Forelimb muscle (tissue), 1 donor: Measurements from ENCODE around the gene ATP5F1B. TPM values are rescaled to one million over a fixed set of nuclear protein-coding genes. Genes with fewer than 3 reads are reported as not detected.

ENCODE experiments used
- DNase-seq: peaks from one replicate; pipeline ENCODE4 v3.0.0-alpha.2; 2013; ENCODE audit warnings: low read depth
- polyA plus RNA-seq: library from polyadenylated mRNA; unstranded; fragments of 120-200 nt; gene quantifications from one replicate; pipeline ENCODE4 v1.2.1, GENCODE V29; 2013; ENCODE audit not compliant: insufficient read length

The ATP5F1B gene
- polyA plus RNA-seq, 1 donor = 691 TPM

DNA sequence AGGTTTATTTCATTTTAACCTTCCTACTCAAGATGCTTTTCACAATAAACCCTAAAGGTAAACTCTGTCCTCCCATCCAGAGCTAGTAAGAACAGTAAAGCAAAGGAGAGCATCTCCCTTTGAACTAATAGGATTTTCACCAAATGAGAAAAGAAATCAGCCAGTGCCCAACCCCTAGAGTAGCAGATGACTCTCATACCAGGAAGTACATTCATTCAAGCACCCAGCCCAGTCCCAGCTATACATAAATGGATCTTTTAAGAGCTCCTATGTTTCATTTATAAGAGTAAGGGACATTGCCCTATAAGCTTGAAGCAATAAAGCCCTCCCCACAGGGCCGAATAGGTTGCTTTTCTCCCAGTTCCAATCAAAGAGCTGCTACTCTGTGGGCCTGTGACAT, 23.2 kb downstream of the ATP5F1B start:
- no peak for DNase-seq

DNA sequence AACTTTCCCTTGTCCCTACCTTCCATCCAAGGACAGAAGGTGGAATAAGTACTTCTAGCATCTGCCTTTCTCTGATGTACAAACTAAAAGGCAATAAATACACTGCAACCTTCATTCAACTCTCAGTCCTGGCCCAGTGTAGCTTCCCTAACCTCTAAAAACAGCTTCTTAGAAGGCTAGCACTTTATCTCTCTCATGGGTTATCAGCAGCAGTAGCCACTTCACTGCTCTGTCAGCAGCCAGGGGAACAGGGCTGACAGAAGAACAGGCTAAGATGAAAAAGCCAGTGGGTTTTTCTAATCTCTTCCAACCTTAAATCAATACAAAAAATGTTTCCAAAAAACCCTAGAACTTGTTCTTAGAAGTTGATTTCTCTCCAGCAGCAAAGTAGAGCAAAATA, 28.9 kb downstream of the ATP5F1B start:
- no peak for DNase-seq

DNA sequence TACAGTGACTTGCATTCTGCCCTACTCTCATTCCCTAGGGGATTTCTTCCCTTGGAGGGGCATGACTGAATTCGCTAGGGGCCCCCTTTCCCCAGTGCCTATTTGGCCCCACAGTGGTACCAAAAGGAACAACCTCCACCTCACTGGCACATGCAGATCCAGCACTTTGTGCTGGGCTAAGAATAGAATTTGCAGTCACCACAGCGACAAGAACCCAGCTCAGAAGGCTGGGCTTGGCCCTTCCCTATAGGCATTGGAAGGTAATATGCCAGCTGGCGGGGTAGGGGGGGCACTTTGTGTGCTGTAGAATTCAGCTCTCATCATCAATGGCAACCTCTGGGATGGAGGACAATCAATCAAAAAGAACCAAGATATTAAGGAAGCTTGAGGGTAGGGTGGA, 29.5 kb downstream of the ATP5F1B start:
- no peak for DNase-seq

DNA sequence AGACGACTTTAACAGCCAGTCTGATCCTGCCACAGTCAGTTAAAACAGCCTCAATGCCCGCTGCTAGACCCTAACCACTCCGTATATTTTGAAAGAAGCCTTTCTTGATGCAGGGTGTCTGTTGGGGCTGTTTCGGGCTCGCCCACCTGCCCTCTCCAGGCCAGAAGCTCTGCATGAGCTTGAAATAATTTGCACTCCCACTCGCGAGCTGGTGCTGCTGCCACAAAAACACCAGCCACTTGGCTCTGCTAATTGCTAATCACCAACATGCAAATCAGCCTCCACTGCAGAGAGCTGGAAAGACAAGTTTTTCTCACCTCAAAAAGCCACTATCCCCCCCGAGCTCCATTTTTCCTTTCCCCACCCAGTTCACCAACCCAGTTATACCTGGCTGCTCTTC, 31.2 kb downstream of the ATP5F1B start:
- DNase-seq = no peak

DNA sequence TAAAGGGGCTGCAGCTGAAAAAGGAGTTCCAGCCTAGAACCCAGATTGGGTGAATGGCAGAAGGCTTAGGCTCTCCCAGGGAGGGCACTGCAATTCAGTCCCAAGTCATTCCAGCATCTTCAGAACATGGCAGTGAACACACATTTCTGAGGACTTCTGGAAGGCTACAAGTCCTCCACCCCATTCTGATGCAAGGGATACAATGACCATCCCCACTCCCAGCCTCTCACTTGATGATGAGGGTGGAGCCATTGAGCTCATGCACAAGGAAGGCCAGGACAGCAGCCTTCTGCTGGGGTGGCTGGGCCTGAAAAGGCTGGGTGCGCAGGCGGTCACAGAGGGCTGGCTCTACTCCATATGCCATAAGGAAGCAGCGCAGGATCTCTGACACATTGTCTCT, 41.4 kb downstream of the ATP5F1B start:
- no peak for DNase-seq

DNA sequence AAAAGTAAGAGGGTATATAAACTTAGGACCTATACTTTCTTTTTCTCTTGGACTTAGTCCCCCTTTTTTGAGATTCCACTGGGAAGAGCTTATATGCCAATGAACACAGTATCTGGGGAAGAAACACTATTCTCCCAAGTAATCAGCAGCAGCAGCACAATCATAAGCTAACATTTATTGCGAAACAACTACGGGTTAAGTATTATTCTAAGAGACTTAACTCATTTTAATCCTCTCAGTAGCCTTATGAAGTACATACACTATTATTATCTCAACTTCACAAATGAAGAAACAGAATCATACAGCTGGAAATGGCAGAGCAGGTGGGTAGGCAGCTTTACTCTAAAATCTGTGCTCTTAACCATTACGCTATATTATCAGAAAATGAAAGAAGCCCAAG, 43.5 kb downstream of the ATP5F1B start:
- no peak for DNase-seq

DNA sequence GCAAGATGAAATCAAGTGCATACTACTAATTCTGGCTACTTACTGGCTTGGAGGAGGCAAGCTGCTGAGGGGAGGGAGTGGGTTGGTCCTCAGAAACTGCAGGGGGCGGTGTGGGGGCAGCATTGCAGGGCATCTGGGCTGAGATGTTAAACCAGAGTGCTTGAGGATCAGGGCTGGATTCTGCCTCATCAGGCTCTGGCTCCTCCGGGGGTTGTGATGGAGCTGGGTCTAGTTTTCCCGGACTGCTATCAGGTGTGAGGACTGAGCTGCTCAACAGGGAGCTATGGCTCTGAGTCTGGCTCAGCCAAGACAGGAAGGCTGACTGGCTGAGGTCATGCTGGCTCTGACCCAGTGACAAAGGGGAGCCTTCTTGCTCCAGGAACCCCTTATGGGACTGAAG, 44.3 kb downstream of the ATP5F1B start:
- no peak for DNase-seq

DNA sequence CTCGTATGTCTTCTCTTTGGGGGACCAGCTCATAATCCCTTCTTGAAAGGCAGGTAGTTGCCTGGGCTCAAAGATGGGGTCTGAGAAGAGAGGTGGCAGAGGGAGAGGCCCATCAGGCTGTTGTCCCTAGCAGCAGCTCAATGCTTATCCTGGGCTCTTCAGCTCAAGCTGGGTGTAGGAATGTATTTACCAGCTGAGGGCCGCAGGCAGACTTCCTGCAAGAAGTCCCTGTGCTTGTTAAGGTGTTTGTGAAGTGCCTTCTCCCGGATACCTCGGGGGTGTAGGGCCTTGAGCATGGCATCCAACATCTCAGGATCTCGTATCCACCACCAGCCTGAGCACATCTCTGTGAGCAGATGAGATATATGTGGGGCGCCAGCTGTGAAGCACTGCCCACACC, 45.0 kb downstream of the ATP5F1B start:
- no peak for DNase-seq

DNA sequence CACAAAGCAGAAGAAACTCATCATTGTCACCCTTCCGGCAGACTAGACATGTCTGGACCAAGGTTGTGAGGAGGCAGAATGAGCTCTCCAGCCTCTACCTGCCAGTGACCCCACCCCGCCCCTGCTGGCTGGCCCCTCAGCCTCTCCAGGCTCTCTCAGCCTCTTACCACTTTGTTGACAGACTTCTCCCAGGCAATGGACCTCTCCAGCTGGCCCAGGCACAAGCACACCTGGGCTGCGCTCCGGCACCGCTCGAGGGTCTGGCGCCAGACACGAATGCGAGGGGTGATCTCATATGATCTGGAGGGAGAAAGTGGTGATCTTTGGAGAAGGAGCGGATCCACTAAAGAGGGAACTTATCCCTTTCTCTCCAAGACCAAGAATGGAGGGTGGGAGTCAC, 46.0 kb downstream of the ATP5F1B start:
- no peak for DNase-seq

DNA sequence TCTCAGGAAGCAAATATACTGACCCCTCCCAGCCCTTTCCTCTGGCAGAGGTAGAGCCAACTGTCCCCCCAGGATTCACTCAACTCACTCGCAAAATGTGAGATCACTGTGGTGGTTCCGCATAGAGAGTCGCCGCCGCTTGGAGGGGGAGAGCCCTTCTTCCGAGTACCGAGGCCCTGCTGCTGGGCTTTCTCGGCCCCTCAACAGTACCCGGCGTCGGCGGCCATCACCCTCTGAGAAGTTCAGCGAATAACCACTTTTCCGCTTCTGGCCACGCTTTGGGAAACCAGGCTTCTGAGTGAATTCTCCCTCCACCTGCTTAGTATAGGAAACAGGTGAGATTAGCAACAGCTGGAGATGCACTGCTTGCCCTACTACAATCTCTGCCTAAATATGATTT, 46.7 kb downstream of the ATP5F1B start:
- no peak for DNase-seq

DNA sequence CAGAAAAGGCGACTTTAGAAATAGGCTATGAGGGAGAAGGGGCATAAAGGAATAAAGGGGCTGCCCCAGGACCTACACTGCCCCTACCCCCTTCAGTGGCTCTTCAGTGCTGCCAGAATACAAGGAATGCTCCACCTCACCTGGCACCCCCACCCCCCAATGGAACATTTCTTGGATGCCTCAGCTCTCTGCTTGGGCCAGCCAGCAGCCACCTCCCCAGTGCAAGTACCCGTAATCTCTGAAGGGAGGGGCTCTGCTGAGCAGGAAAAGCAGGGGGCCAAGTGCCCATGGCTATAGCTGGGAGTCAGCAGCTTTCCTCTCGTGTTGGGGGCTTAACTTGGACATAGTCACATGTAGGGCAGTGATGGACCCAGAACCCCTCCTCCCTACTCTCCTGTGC, 49.0 kb downstream of the ATP5F1B start:
- no peak for DNase-seq

DNA sequence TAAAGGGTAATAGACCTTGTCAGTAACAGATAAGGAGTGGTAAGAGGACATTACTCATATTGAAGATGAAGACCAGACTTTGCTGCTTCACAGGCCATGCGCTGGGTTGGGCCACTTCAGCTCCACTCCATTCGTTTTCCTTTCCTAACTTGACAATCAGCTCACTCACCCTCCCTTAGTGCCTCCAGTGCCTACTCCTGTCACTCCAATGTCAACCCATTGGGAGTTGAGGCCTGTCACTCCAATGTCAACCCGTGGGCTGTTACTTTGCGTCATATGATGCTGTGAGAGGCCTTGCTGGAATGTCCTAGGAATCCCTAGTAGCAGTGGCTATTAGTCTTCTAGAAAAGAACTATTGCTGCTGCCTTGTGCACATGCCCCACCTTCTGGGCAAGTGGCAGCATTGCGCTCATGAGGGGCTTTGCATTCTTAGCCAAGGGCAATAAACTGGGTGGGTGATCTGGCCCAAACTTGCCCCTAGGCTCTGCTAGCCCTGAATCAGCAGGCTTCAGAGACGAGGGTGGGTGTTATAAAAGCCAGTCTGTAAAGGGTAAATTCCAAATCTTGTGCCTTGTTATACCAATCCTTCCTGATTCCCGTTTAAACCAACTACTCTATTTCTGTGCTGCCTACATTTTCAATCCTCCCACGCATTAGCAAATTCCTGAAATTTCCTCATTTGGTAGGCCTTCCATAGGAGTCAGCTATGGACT, 51.7 kb downstream of the ATP5F1B start:
- DNase-seq = peak; percentile 13

DNA sequence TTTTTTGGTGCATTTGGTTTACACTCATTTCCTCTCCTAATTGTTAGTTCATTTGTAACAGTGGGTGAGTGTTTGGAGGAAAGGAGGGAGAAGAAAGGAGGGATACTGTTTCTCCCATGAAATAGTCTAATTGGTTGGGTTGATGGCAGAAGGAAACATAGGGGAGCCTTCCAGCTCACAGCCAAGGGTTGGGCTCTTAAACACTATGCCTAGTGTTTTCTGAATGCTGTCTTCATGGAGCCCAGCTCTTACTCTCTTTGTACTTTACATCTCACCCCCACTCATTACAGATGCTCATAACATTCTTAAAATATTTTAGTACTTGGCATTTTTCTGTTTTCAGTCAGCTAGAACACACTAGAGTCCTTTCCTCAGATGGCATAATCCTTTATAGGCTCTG, 53.8 kb downstream of the ATP5F1B start:
- no peak for DNase-seq

DNA sequence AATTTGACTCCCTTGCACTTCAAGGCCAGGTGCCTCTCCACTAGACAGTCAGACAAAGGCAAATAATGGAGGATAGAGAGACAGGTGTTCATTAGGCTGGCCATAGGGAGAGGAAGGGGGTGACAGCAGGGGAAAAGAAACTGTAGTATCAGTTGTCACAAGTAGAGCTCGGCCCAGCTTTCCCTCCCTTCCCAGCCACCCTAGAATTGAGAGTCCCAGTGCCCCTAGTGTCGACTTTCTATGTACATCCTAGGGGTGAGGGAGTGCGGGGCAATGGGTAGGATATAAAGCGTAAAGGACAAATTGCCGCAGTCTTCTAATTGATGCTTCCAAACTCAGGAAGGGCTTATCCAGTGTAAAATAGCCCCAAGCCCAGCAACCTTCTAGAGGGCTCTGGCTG, 54.7 kb downstream of the ATP5F1B start:
- no peak for DNase-seq

DNA sequence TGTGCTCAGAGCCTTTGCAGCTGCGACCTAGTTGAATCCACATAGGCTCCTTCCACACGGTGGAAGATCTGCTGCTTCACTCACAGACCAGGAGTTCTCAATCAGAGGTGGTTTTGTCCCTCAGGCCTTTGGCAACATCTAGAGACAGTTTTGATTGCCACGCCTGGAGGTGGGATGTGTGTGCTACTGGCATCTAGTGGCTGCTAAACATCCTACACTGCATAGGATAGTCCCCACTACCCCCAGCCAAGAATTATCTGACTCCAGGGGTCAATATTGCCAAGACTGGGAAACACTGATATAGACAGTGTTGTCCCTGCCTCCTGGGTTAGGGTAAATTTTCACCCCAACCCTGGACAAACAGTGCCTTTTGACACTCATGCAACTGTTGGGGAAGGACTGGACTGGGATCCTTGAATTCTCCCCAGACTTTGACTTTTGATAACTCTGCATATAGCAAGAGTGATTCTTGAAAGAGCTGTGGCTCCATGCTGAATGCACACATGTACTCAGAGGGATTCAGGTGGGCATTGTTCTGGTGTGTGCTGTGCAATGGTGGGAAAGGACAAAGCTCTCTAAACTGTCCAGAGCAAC, 55.5 kb downstream of the ATP5F1B start:
- DNase-seq = no peak

DNA sequence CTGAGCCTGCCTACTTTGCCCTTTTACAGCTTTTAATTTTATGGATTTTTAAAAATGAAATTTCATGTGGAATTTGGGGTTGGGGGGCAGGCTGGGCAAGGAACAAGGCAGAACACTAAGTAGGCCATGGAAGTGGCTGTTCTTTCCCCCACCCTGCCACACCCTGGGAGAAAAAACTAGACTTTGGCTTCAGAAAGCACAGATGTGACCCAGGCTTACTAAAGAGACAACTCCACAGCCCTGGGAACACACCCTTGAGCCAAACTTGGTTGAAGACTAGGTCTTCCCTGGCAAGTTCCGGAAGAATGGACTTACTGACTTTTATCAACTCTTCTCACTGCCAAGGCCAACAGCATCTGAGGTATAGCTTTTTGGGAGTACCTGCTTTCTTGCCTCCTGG, 56.0 kb downstream of the ATP5F1B start:
- no peak for DNase-seq

Other genes starting within 250 kb of the ATP5F1B start
- gene TIMELESS, start 196.6 kb downstream of the ATP5F1B start, polyA plus RNA-seq = 11.9 TPM
- 0.35 TPM for gene MIP, start 191.3 kb downstream of the ATP5F1B start, polyA plus RNA-seq
- 2.4 TPM for gene SPRYD4, start 177.4 kb downstream of the ATP5F1B start, polyA plus RNA-seq
- 0.85 TPM for gene GLS2, start 157.8 kb downstream of the ATP5F1B start, polyA plus RNA-seq
- gene RBMS2, start 124.2 kb downstream of the ATP5F1B start, polyA plus RNA-seq = 15.3 TPM
- 41.3 TPM for gene BAZ2A, start 15.7 kb downstream of the ATP5F1B start, polyA plus RNA-seq
- 178 TPM for gene PTGES3, start 42.3 kb upstream of the ATP5F1B start, polyA plus RNA-seq
- 1,522 TPM for gene NACA, start 79.3 kb upstream of the ATP5F1B start, polyA plus RNA-seq
- gene PRIM1, start 106.3 kb upstream of the ATP5F1B start, polyA plus RNA-seq = 9.0 TPM
- 0.27 TPM for gene HSD17B6, start 117.3 kb upstream of the ATP5F1B start, polyA plus RNA-seq